GM12878 (cell line): ENCODE measurements around the gene ITPR2. TPM values are rescaled to one million over a fixed set of nuclear protein-coding genes. Genes with fewer than 3 reads are reported as not detected.

Source experiments
- ATAC-seq: fragments of 200-7000 bp; cut with Tn5 transposase; 3 replicates; pipeline ENCODE4 v1.9.1; 2020; ENCODE audit warnings: mild to moderate bottlenecking, moderate library complexity
- BruUV-seq: library from RNA; stranded (reverse); fragments of 400-500 nt; replicated peaks from 2 replicates; lab custom pipeline; 2021; lab: Mats Ljungman, UMichigan
- CTCF ChIA-PET: fragments of 300-600 bp; sonication (Branson Sonifier 250); formaldehyde crosslinking; extraction: SDS; loops from one replicate; lab custom pipeline; 2021; ENCODE audit warnings: inconsistent platforms; lab: Yijun Ruan, JAX
- POLR2A ChIA-PET: fragments of 350-600 bp; formaldehyde crosslinking; extraction: SDS; loops from one replicate; lab custom pipeline; 2021; ENCODE audit warnings: inconsistent platforms; lab: Charles Lee
- RAD21 ChIA-PET: fragments of 300-600 bp; sonication (Branson Sonifier 250); formaldehyde crosslinking; loops from one replicate; lab custom pipeline; 2023; ENCODE audit warnings: antibody characterized with exemption; ENCODE audit not compliant: unreplicated experiment; lab: Charles Lee
- SMC1A ChIA-PET: fragments of 300-600 bp; sonication (Branson Sonifier 250); formaldehyde crosslinking; loops from one replicate; lab custom pipeline; 2023; ENCODE audit not compliant: unreplicated experiment, uncharacterized antibody; lab: Charles Lee
- DNase-seq: peaks from one replicate; pipeline ENCODE4 v3.0.0-alpha.2; 2011; ENCODE audit warnings: low read depth, low spot score
- FAIRE-seq: peaks from 3 replicates; lab custom pipeline; 2011; peaks lifted over from hg19 to GRCh38; lab: Jason Lieb, UNC
- H2AFZ ChIP-seq: 2 replicates; pipeline ENCODE4 v1.6.0; 2011; ENCODE audit warnings: low read depth, low read length, control low read depth; ENCODE audit not compliant: control insufficient read depth
- H3K27ac ChIP-seq: 2 replicates; pipeline ENCODE4 v1.5.1; 2011; ENCODE audit warnings: control low read depth; ENCODE audit not compliant: control insufficient read depth, insufficient read depth
- H3K27me3 ChIP-seq, 2 experiments: replicated peaks in 1 of 2; 2 replicates each; pipeline versions ENCODE4 v1.6.0 to v1.6.1; 2011; ENCODE audit warnings: low read length in 1 of 2; ENCODE audit not compliant: control insufficient read depth in 2 of 2, insufficient read depth in 2 of 2
- H3K36me3 ChIP-seq, 2 experiments: 2 replicates each; pipeline ENCODE4 v1.5.1; 2011; ENCODE audit warnings: low read length in 1 of 2; ENCODE audit not compliant: control insufficient read depth in 2 of 2, insufficient read depth in 2 of 2
- H3K4me1 ChIP-seq: 2 replicates; pipeline ENCODE4 v1.6.1; 2011; ENCODE audit warnings: mild to moderate bottlenecking, low read length, moderate library complexity, mixed read lengths; ENCODE audit not compliant: control insufficient read depth, insufficient read depth
- H3K4me2 ChIP-seq: 2 replicates; pipeline ENCODE4 v1.6.0; 2011; ENCODE audit warnings: control low read depth; ENCODE audit not compliant: control insufficient read depth, insufficient read depth
- H3K4me3 ChIP-seq: fragments of 200-600 bp; sonication (generic); 2 replicates; pipeline ENCODE4 v1.5.1; 2016
- H3K79me2 ChIP-seq: 2 replicates; pipeline ENCODE4 v1.6.0; 2011; ENCODE audit warnings: low read length; ENCODE audit not compliant: control insufficient read depth, insufficient read depth
- H3K9ac ChIP-seq: 2 replicates; pipeline ENCODE4 v1.8.0; 2011; ENCODE audit warnings: low read length, control low read depth, mixed read lengths; ENCODE audit not compliant: control insufficient read depth, insufficient read depth
- H3K9me3 ChIP-seq: replicated peaks from 3 replicates; pipeline ENCODE4 v1.5.1; 2011; ENCODE audit warnings: mild to moderate bottlenecking, low read length; ENCODE audit not compliant: control insufficient read depth, insufficient read depth
- H4K20me1 ChIP-seq: 2 replicates; pipeline ENCODE4 v1.6.0; 2011; ENCODE audit not compliant: control insufficient read depth, insufficient read depth
- BCL11A ChIP-seq: IDR thresholded peaks from 2 replicates; pipeline ENCODE4 v1.6.1; 2011; ENCODE audit warnings: low read depth, low read length
- CHD1 ChIP-seq: IDR thresholded peaks from 2 replicates; pipeline ENCODE4 v1.6.1; 2012; ENCODE audit warnings: low read depth, low read length, improper control_type of control experiment
- CHD2 ChIP-seq: IDR thresholded peaks from 2 replicates; pipeline ENCODE4 v1.6.1; 2011; ENCODE audit warnings: low read depth, low read length, improper control_type of control experiment, borderline replicate concordance
- GABPA ChIP-seq: IDR thresholded peaks from 2 replicates; pipeline ENCODE4 v1.6.1; 2014; ENCODE audit warnings: antibody characterized with exemption, low read depth, mild to moderate bottlenecking, inconsistent platforms
- MYB ChIP-seq: fragments of 150-350 bp; IDR thresholded peaks from 2 replicates; pipeline ENCODE4 v1.6.1; 2014; ENCODE audit warnings: mild to moderate bottlenecking, low read depth, low read length, borderline replicate concordance
- MYC ChIP-seq: IDR thresholded peaks from 2 replicates; pipeline ENCODE4 v1.6.1; 2011; ENCODE audit warnings: mild to moderate bottlenecking, low read length, moderate library complexity, inconsistent platforms; ENCODE audit not compliant: insufficient read depth, insufficient replicate concordance, insufficient read length, severe bottlenecking
- SMAD5 ChIP-seq: IDR thresholded peaks from 2 replicates; pipeline ENCODE4 v1.6.1; 2016; ENCODE audit warnings: antibody characterized with exemption, low read depth
- SPI1 ChIP-seq: IDR thresholded peaks from 2 replicates; pipeline ENCODE4 v1.6.1; 2011; ENCODE audit warnings: low read depth, mild to moderate bottlenecking, low read length, moderate library complexity, borderline replicate concordance; ENCODE audit not compliant: insufficient read depth
- WGBS: methylation state at CpG from one replicate; pipeline ENCODE4 v1.1.6; 2016; ENCODE audit warnings: low lambda C conversion rate; ENCODE audit not compliant: insufficient replicate concordance, insufficient coverage; ENCODE audit errors: missing lambda C conversion rate; 5-methylcytosine and 5-hydroxymethylcytosine counted together
- in situ Hi-C: fragments of 300-500 bp; cut with MboI; formaldehyde crosslinking; loops from 9 replicates; pipeline ENCODE4 v1.14.3; 2018; ENCODE audit warnings: mixed read lengths
- intact Hi-C: fragments of 100-400 bp; cut with micrococcal nuclease; formaldehyde crosslinking; loops from one replicate; pipeline ENCODE4 v1.14.2; 2022; ENCODE audit not compliant: unreplicated experiment
- polyA plus RNA-seq, 11 experiments: library from polyadenylated mRNA; depleted of rRNA in 4 of 11; unstranded in 6 of 11; stranded (reverse) in 5 of 11; fragments of >200 nt; fragmentation: Nextera tagmentation in 4 of 11; fragmentation: Illumina TruSeq in 1 of 11; extraction: Ambion mirVana in 4 of 11; extraction: Trizol in 1 of 11; gene quantifications; 1 replicate in 1 of 11; 2 replicates in 10 of 11; pipeline versions ENCODE4 v1.2.1 to v1.2.3, GENCODE V29; 2011 to 2016; ENCODE audit warnings: inconsistent platforms in 2 of 11, missing spikeins in 2 of 11, low read depth in 1 of 11
- total RNA-seq, 4 experiments: library from RNA; depleted of rRNA in 3 of 4; stranded (reverse); fragments of >200 nt in 3 of 4; fragmentation: Illumina TruSeq in 1 of 4; extraction: Trizol in 1 of 4; gene quantifications; 2 replicates each; pipeline versions ENCODE4 v1.2.1 to v1.2.3, GENCODE V29; 2013 to 2021
- TF ChIP-seq, protein P1 (sequence below): IDR thresholded peaks from 2 replicates; pipeline ENCODE4 v1.6.1; 2012; ENCODE audit warnings: low read depth, low read length, improper control_type of control experiment
- TF ChIP-seq, protein P2 (sequence below): IDR thresholded peaks from 2 replicates; pipeline ENCODE4 v1.6.1; 2011; ENCODE audit warnings: borderline replicate concordance, low read depth, mild to moderate bottlenecking, moderate library complexity, low read length; ENCODE audit not compliant: insufficient read depth, poor library complexity, severe bottlenecking
- TF ChIP-seq, protein P3 (sequence below): fragments of 450-650 bp; IDR thresholded peaks from 2 replicates; pipeline ENCODE4 v1.6.1; 2014; ENCODE audit warnings: mild to moderate bottlenecking

ITPR2 gene
- total and polyA plus RNA-seq, 10 of the 15 experiments (the other 5 are each of a cell fraction or from before 2014, with no cell fraction given), result 7.5 to 76.2 (median 47.1) TPM

DNA sequence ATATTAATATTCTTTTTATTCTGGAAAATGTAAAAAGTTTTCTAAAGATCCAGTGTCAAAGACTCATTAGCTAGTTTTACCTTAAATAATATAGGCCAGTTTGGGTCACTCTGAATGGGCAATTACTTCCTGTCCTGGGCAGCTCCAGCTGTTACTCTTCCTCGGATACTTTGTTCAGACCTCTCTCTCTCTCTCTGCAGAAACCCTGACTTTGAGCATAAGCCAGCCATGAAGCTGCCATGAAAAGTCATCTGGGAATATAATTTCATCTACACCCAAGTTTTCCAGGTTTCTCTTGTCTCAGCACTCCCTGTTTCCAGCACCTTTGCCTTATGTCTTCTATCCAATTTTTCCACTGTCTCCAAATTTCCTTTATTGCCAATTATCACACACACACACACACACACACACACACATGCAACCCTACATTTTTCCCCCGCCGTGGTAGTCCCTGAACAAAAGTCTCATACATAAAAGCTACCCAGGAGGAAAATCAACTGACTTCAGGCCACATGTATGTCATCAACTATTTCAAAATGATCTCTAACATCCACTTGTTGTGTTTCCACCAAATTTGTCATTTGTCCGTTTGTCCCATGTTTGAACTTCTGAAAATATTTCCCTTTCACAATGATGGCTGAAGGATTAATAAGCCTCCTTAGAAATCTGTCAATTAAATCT is 319.5 kb downstream of the ITPR2 start (continued):
- TF ChIP-seq, protein P1, sequence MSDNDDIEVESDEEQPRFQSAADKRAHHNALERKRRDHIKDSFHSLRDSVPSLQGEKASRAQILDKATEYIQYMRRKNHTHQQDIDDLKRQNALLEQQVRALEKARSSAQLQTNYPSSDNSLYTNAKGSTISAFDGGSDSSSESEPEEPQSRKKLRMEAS, result no peak
- TF ChIP-seq, protein P2, sequence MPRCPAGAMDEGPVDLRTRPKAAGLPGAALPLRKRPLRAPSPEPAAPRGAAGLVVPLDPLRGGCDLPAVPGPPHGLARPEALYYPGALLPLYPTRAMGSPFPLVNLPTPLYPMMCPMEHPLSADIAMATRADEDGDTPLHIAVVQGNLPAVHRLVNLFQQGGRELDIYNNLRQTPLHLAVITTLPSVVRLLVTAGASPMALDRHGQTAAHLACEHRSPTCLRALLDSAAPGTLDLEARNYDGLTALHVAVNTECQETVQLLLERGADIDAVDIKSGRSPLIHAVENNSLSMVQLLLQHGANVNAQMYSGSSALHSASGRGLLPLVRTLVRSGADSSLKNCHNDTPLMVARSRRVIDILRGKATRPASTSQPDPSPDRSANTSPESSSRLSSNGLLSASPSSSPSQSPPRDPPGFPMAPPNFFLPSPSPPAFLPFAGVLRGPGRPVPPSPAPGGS, result no peak
- TF ChIP-seq BCL11A, result no peak

DNA sequence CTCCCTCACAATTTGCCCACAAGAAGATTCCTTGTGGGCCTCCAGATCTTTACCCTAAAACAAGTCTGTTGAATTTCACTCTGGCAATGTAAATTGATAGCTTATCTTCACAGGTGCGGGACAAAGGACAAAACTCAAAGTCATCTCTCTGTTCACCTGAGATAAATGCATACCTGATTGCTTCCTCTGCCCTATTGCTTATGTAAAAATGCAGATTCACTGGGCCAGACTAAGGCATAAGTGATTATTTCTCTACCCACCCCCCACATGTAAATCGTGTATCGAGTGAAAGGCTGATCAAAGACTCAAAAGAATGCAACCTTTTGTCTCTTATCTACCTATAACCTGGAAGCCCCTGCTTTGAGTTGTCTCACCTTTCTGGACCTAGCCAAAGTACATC is 320.8 kb downstream of the ITPR2 start:
- 91% methylated on average over 3 of the region's 3 CpGs for WGBS
- TF ChIP-seq CHD1, result no peak
- no peak for TF ChIP-seq SMAD5
- no peak for TF ChIP-seq SPI1
- TF ChIP-seq CHD2, result no peak
- no peak for TF ChIP-seq GABPA
- no peak for TF ChIP-seq MYC
- no peak for TF ChIP-seq MYB
- TF ChIP-seq, protein P3, sequence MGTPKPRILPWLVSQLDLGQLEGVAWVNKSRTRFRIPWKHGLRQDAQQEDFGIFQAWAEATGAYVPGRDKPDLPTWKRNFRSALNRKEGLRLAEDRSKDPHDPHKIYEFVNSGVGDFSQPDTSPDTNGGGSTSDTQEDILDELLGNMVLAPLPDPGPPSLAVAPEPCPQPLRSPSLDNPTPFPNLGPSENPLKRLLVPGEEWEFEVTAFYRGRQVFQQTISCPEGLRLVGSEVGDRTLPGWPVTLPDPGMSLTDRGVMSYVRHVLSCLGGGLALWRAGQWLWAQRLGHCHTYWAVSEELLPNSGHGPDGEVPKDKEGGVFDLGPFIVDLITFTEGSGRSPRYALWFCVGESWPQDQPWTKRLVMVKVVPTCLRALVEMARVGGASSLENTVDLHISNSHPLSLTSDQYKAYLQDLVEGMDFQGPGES, result no peak
- TF ChIP-seq, all 136 proteins: peak for 0
- Histone ChIP-seq H3K9me3 (no peaks in the 10 kb centered on the region), H3K4me1 (no peaks in the 10 kb centered on the region), H3K4me3 (no peak overlapping the region), H2AFZ (no peak overlapping the region), H3K27me3 (no peaks in the 10 kb centered on the region), H4K20me1 (no peaks in the 10 kb centered on the region), H3K27ac (no peak overlapping the region), H3K36me3 (no peaks in the 10 kb centered on the region), H3K9ac (no peak overlapping the region), H3K79me2 (no peaks in the 10 kb centered on the region), H3K4me2 (no peak overlapping the region)
- ChIA-PET RAD21 (no interaction called here), POLR2A (interaction anchor here (0.6 kb wide), 2 partner anchors 782 to 1985 kb away, joined by 3 read pairs; no protein-coding TSS in a partner anchor), CTCF (interaction anchor here (1.1 to 2.4 kb wide), 2 partner anchors 13 kb away, joined by 3 to 8 read pairs; no protein-coding TSS in a partner anchor), SMC1A (no interaction called here)
- in situ Hi-C loops, result no loop called here
- ATAC-seq (no peak), DNase-seq (no peak), FAIRE-seq (no peak)
- intact Hi-C loops, result no loop called here
- BruUV-seq, result no TSS peak
